Measurements from ENCODE around the gene LRTM2.

LRTM2 gene

GRCh38 chr12:1810201-1810930 is 10.0 kb upstream of the LRTM2 start:
- no peak for TF ChIP-seq CTCF (conservative IDR thresholded peaks at IDR 0.05; ENCODE audit: control insufficient read depth, insufficient read depth, low read depth, low read length)
- peak; percentile 23 for DNase-seq (ENCODE audit: low read depth)
- no peak overlapping the region for H3K4me3 ChIP-seq (ENCODE audit: control insufficient read depth, low read depth, low read length)

GRCh38 chr12:1810931-1811280 is 9.5 kb upstream of the LRTM2 start:
- no peak for DNase-seq (ENCODE audit: low read depth)
- H3K4me3 ChIP-seq (ENCODE audit: control insufficient read depth, low read depth, low read length) = no peak overlapping the region
- no peak for TF ChIP-seq CTCF (conservative IDR thresholded peaks at IDR 0.05; ENCODE audit: control insufficient read depth, insufficient read depth, low read depth, low read length)

GRCh38 chr12:1811281-1811947 is 9.0 kb upstream of the LRTM2 start:
- no peak overlapping the region for H3K4me3 ChIP-seq (ENCODE audit: control insufficient read depth, low read depth, low read length)
- DNase-seq (ENCODE audit: low read depth) = no peak
- TF ChIP-seq CTCF (conservative IDR thresholded peaks at IDR 0.05; ENCODE audit: control insufficient read depth, insufficient read depth, low read depth, low read length) = no peak

- DNase-seq (ENCODE audit: low read depth) = no peak
- TF ChIP-seq CTCF (conservative IDR thresholded peaks at IDR 0.05; ENCODE audit: control insufficient read depth, insufficient read depth, low read depth, low read length) = no peak
- no peak overlapping the region for H3K4me3 ChIP-seq (ENCODE audit: control insufficient read depth, low read depth, low read length)
These were observed 8.4 kb upstream of the LRTM2 start for GRCh38 chr12:1811948-1812291.

- TF ChIP-seq CTCF (conservative IDR thresholded peaks at IDR 0.05; ENCODE audit: control insufficient read depth, insufficient read depth, low read depth, low read length) = no peak
- H3K4me3 ChIP-seq (ENCODE audit: control insufficient read depth, low read depth, low read length) = no peak overlapping the region
- peak; percentile 39 for DNase-seq (ENCODE audit: low read depth)
These were observed 7.6 kb upstream of the LRTM2 start for GRCh38 chr12:1812650-1813302.

GRCh38 chr12:1814266-1814665 is 6.1 kb upstream of the LRTM2 start:
- no peak for DNase-seq (ENCODE audit: low read depth)
- no peak overlapping the region for H3K4me3 ChIP-seq (ENCODE audit: control insufficient read depth, low read depth, low read length)
- no peak for TF ChIP-seq CTCF (conservative IDR thresholded peaks at IDR 0.05; ENCODE audit: control insufficient read depth, insufficient read depth, low read depth, low read length)
